Islet of Langerhans (tissue), 1 donor: Measurements from ENCODE around the gene OR51B5.
"Not testable (repeated sequence)": the region's sequence is repeated elsewhere in the genome, so short reads cannot be mapped to it uniquely, and the experiment has no call there.

Experiments used
- FAIRE-seq: peaks from one replicate; lab custom pipeline; 2011; peaks lifted over from hg19 to GRCh38; lab: Jason Lieb, UNC

OR51B5 gene

GRCh38 chr11:5343474-5344335 is at the start of gene OR51B5:
TSS of gene OR51B5 (minus strand) at chr11:5343524. CDS start at chr11:5343524, 0 bp downstream.
- FAIRE-seq = no peak

- FAIRE-seq = no peak
Observed at GRCh38 chr11:5390210-5390609, 46.9 kb upstream of the OR51B5 start.

GRCh38 chr11:5384335-5384734 is 41.0 kb upstream of the OR51B5 start:
- no peak for FAIRE-seq

GRCh38 chr11:5383576-5383975 is 40.3 kb upstream of the OR51B5 start, which contains the start of gene OR51M1:
TSS of gene OR51M1 (plus strand) at chr11:5383812. CDS start at chr11:5389399, 5,587 bp downstream.
- FAIRE-seq = no peak

- no peak for FAIRE-seq
Observed at GRCh38 chr11:5380740-5381342, 37.5 kb upstream of the OR51B5 start.

- FAIRE-seq = no peak
Observed at GRCh38 chr11:5369789-5370188, 26.5 kb upstream of the OR51B5 start.

GRCh38 chr11:5368502-5369043 is 25.2 kb upstream of the OR51B5 start:
- no peak for FAIRE-seq

- FAIRE-seq = no peak
Observed at GRCh38 chr11:5367448-5368074, 24.2 kb upstream of the OR51B5 start.

GRCh38 chr11:5366856-5367255 is 23.5 kb upstream of the OR51B5 start:
- FAIRE-seq = no peak

- not testable (repeated sequence) for FAIRE-seq
Observed at GRCh38 chr11:5366365-5366764, 23.0 kb upstream of the OR51B5 start.

- FAIRE-seq = no peak
Observed at GRCh38 chr11:5364214-5364613, 20.9 kb upstream of the OR51B5 start.

GRCh38 chr11:5363679-5364078 is 20.4 kb upstream of the OR51B5 start:
- no peak for FAIRE-seq

GRCh38 chr11:5362017-5362625 is 18.8 kb upstream of the OR51B5 start:
- no peak for FAIRE-seq

- FAIRE-seq = not testable (repeated sequence)
Observed at GRCh38 chr11:5356031-5356430, 12.7 kb upstream of the OR51B5 start.

GRCh38 chr11:5351208-5351607 is 7.9 kb upstream of the OR51B5 start, which contains the start of gene OR51B6:
TSS of gene OR51B6 (plus strand) at chr11:5351508. CDS start at chr11:5351508, 0 bp downstream.
- FAIRE-seq = no peak

GRCh38 chr11:5349550-5349949 is 6.2 kb upstream of the OR51B5 start:
- no peak for FAIRE-seq

- no peak for FAIRE-seq
Observed at GRCh38 chr11:5348551-5349194, 5.3 kb upstream of the OR51B5 start.

GRCh38 chr11:5345831-5346230 is 2.5 kb upstream of the OR51B5 start:
- no peak for FAIRE-seq

- FAIRE-seq = no peak
Observed at GRCh38 chr11:5339771-5340322, 3.5 kb downstream of the OR51B5 start.

- not testable (repeated sequence) for FAIRE-seq
Observed at GRCh38 chr11:5337253-5337652, 6.1 kb downstream of the OR51B5 start.

GRCh38 chr11:5336331-5336730 is 7.0 kb downstream of the OR51B5 start:
- FAIRE-seq = no peak
